Uterus (tissue), 2 donors: ENCODE results near the gene CAPZB.
"Not testable (repeated sequence)": the region's sequence is repeated elsewhere in the genome, so short reads cannot be mapped to it uniquely, and the experiment has no call there.

Experiments used
- POLR2A ChIP-seq, 2 donors: fragments of 450-650 bp; IDR thresholded peaks; one replicate each; pipeline ENCODE4 v1.6.1; 2016; ENCODE audit warnings: antibody characterized with exemption in 2 of 2, mild to moderate bottlenecking in 1 of 2, moderate library complexity in 1 of 2
- TF ChIP-seq, protein P1 (sequence below), 4 experiments: fragments of 200-600 bp in 2 of 4; fragments of 450-650 bp in 2 of 4; sonication (generic) in 2 of 4; IDR thresholded peaks; one replicate each; pipeline ENCODE4 v1.5.1; 2016 to 2019; ENCODE audit warnings: antibody characterized with exemption in 4 of 4, mild to moderate bottlenecking in 2 of 4, moderate library complexity in 1 of 4

DNA sequence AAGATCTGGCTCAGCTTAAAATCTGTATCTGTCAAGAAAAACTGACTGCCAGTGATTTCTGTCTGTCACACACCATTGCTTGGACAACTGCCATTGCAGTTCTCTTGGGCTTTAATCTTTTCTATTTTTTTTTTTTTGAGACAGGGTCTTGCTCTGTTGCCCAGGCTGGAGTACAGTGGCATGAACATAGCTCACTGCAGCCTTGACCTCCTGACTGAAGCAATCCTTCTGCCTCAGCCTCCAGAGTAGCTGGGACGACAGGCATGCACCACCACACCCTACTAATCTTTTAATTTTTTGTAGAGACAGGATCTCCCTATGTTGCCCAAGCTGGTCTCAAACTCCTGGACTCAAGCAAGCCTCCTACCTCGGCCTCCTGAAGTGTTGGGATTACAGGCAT is 14.5 kb upstream of the CAPZB start:
- TF ChIP-seq, protein P1, sequence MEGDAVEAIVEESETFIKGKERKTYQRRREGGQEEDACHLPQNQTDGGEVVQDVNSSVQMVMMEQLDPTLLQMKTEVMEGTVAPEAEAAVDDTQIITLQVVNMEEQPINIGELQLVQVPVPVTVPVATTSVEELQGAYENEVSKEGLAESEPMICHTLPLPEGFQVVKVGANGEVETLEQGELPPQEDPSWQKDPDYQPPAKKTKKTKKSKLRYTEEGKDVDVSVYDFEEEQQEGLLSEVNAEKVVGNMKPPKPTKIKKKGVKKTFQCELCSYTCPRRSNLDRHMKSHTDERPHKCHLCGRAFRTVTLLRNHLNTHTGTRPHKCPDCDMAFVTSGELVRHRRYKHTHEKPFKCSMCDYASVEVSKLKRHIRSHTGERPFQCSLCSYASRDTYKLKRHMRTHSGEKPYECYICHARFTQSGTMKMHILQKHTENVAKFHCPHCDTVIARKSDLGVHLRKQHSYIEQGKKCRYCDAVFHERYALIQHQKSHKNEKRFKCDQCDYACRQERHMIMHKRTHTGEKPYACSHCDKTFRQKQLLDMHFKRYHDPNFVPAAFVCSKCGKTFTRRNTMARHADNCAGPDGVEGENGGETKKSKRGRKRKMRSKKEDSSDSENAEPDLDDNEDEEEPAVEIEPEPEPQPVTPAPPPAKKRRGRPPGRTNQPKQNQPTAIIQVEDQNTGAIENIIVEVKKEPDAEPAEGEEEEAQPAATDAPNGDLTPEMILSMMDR (IDR thresholded peaks at IDR 0.05): not testable (repeated sequence)
- TF ChIP-seq POLR2A (IDR thresholded peaks at IDR 0.05): not testable (repeated sequence)
